ENCODE measurements around the gene NCLN. TPM values are rescaled to one million over a fixed set of nuclear protein-coding genes. Genes with fewer than 3 reads are reported as not detected.
"Not testable (repeated sequence)": the region's sequence is repeated elsewhere in the genome, so short reads cannot be mapped to it uniquely, and the experiment has no call there.

NCLN gene
- total and polyA plus RNA-seq, 3 experiments from 2014 or later: 47.4 to 96.0 (median 94.7) TPM

GRCh38 chr19:3151563-3152418 lies 33.9 kb upstream of the NCLN start:
- H3K27me3 Mint-ChIP-seq: no peaks in the 10 kb centered on the region
- H3K4me1 Mint-ChIP-seq: peaks cover 0 to 4% (median 0%) of the 10 kb centered on the region in 3 donors
- POLR2A ChIA-PET: no interaction called here
- no peak for DNase-seq
- no peaks in the 10 kb centered on the region for H3K9me3 ChIP-seq (ENCODE audit: low read length)
- H3K36me3 Mint-ChIP-seq: no peaks in the 10 kb centered on the region
- CTCF ChIA-PET: interaction anchor here (0.6 to 1.8 kb wide), 2 partner anchors 10 to 13 kb away, joined by 3 to 5 read pairs; no protein-coding TSS in a partner anchor
- no peaks in the 10 kb centered on the region for H3K36me3 ChIP-seq (ENCODE audit: insufficient read depth, low read length)
- no peaks in the 10 kb centered on the region for H3K27me3 ChIP-seq (ENCODE audit: insufficient read depth, low read length, poor library complexity, severe bottlenecking)
- no peaks in the 10 kb centered on the region for H3K9me3 Mint-ChIP-seq
- H3K4me3 Mint-ChIP-seq: no peak overlapping the region
- H3K27ac Mint-ChIP-seq: no peak overlapping the region
- H3K4me1 ChIP-seq (ENCODE audit: insufficient read depth, low read length): peaks cover 19% of the 10 kb centered on the region
- H3K4me3 ChIP-seq (ENCODE audit: low read length): no peak overlapping the region
- no peak overlapping the region for H3K27ac ChIP-seq (ENCODE audit: low read depth, low read length)

- Histone ChIP-seq H3K4me1 (ENCODE audit: insufficient read depth, low read length) (peaks cover 19% of the 10 kb centered on the region), H3K27me3 (ENCODE audit: insufficient read depth, low read length, poor library complexity, severe bottlenecking) (no peaks in the 10 kb centered on the region), H3K4me3 (ENCODE audit: low read length) (no peak overlapping the region), H3K27ac (ENCODE audit: low read depth, low read length) (no peak overlapping the region), H3K36me3 (ENCODE audit: insufficient read depth, low read length) (no peaks in the 10 kb centered on the region), H3K9me3 (ENCODE audit: low read length) (no peaks in the 10 kb centered on the region)
- no peaks in the 10 kb centered on the region for H3K9me3 Mint-ChIP-seq
- CTCF ChIA-PET: interaction anchor here (1.0 to 1.8 kb wide), 2 partner anchors 9 to 22 kb away, joined by 3 to 5 read pairs; no protein-coding TSS in a partner anchor
- no peak overlapping the region for H3K27ac Mint-ChIP-seq
- H3K4me3 Mint-ChIP-seq: no peak overlapping the region
- POLR2A ChIA-PET: no interaction called here
- peaks cover 0 to 4% (median 2%) of the 10 kb centered on the region in 3 donors for H3K4me1 Mint-ChIP-seq
- DNase-seq: no peak
- H3K36me3 Mint-ChIP-seq: no peaks in the 10 kb centered on the region
- H3K27me3 Mint-ChIP-seq: no peaks in the 10 kb centered on the region
Observed at GRCh38 chr19:3152419-3152780, 33.3 kb upstream of the NCLN start.

GRCh38 chr19:3153286-3154230 lies 32.2 kb upstream of the NCLN start:
- POLR2A ChIA-PET: no interaction called here
- Mint-ChIP-seq H3K27ac (no peak overlapping the region), H3K4me3 (no peak overlapping the region)

GRCh38 chr19:3154447-3154846 lies 31.3 kb upstream of the NCLN start:
- POLR2A ChIA-PET; H3K9me3 Mint-ChIP-seq; H3K27me3 Mint-ChIP-seq; H3K36me3 ChIP-seq (ENCODE audit: insufficient read depth, low read length); DNase-seq; H3K9me3 ChIP-seq (ENCODE audit: low read length); H3K27me3 ChIP-seq (ENCODE audit: insufficient read depth, low read length, poor library complexity, severe bottlenecking); H3K36me3 Mint-ChIP-seq; H3K4me1 Mint-ChIP-seq: not testable (repeated sequence)
- CTCF ChIA-PET: interaction anchor here (1.6 kb wide), 1 partner anchor 9 kb away, joined by 3 read pairs; no protein-coding TSS in a partner anchor
- H3K4me3 ChIP-seq (ENCODE audit: low read length): peak overlapping the region; percentile 52
- Mint-ChIP-seq H3K27ac (peak overlapping the region in 1 of 8 donors; percentile 89), H3K4me3 (peak overlapping the region in 4 of 7 donors; percentile 72 to 87 (median 80))
- H3K27ac ChIP-seq (ENCODE audit: low read depth, low read length): peak overlapping the region; percentile 64
- H3K4me1 ChIP-seq (ENCODE audit: insufficient read depth, low read length): peaks cover 19% of the 10 kb centered on the region

More at GRCh38 chr19:3153286-3154230, 32.2 kb upstream of the NCLN start:
- no peaks in the 10 kb centered on the region for H3K9me3 Mint-ChIP-seq
- no peaks in the 10 kb centered on the region for H3K36me3 Mint-ChIP-seq
- Histone ChIP-seq H3K36me3 (ENCODE audit: insufficient read depth, low read length) (no peaks in the 10 kb centered on the region), H3K4me1 (ENCODE audit: insufficient read depth, low read length) (peaks cover 19% of the 10 kb centered on the region), H3K4me3 (ENCODE audit: low read length) (no peak overlapping the region), H3K9me3 (ENCODE audit: low read length) (no peaks in the 10 kb centered on the region), H3K27ac (ENCODE audit: low read depth, low read length) (no peak overlapping the region), H3K27me3 (ENCODE audit: insufficient read depth, low read length, poor library complexity, severe bottlenecking) (no peaks in the 10 kb centered on the region)
- no peaks in the 10 kb centered on the region for H3K27me3 Mint-ChIP-seq
- CTCF ChIA-PET: interaction anchor here (1.0 to 1.8 kb wide), 2 partner anchors 8 to 23 kb away, joined by 3 to 5 read pairs; no protein-coding TSS in a partner anchor
- no peak for DNase-seq
- peaks cover 0 to 6% (median 4%) of the 10 kb centered on the region in 3 donors for H3K4me1 Mint-ChIP-seq

- POLR2A ChIA-PET: no interaction called here
Observed at GRCh38 chr19:3154957-3155736, 30.6 kb upstream of the NCLN start.

GRCh38 chr19:3157096-3157845 lies 28.5 kb upstream of the NCLN start:
- Histone ChIP-seq H3K4me3 (ENCODE audit: low read length) (no peak overlapping the region), H3K4me1 (ENCODE audit: insufficient read depth, low read length) (peaks cover 19% of the 10 kb centered on the region), H3K36me3 (ENCODE audit: insufficient read depth, low read length) (no peaks in the 10 kb centered on the region), H3K27me3 (ENCODE audit: insufficient read depth, low read length, poor library complexity, severe bottlenecking) (no peaks in the 10 kb centered on the region), H3K27ac (ENCODE audit: low read depth, low read length) (no peak overlapping the region), H3K9me3 (ENCODE audit: low read length) (no peaks in the 10 kb centered on the region)
- H3K27me3 Mint-ChIP-seq: no peaks in the 10 kb centered on the region
- H3K36me3 Mint-ChIP-seq: no peaks in the 10 kb centered on the region
- peaks cover 0 to 2% (median 0%) of the 10 kb centered on the region in 5 donors for H3K9me3 Mint-ChIP-seq
- ChIA-PET POLR2A (no interaction called here), CTCF (interaction anchor here (1.1 kb wide), 1 partner anchor 11 kb away, joined by 3 read pairs; no protein-coding TSS in a partner anchor)
- no peak for DNase-seq
- H3K4me3 Mint-ChIP-seq: peak overlapping the region in 1 of 7 donors; percentile 27
- peak overlapping the region in 6 of 8 donors; percentile 45 to 93 (median 77) for H3K27ac Mint-ChIP-seq
- H3K4me1 Mint-ChIP-seq: peaks cover 3 to 6% (median 3%) of the 10 kb centered on the region in 3 donors

More at GRCh38 chr19:3154957-3155736, 30.6 kb upstream of the NCLN start:
- Histone ChIP-seq H3K27ac (ENCODE audit: low read depth, low read length) (peak overlapping the region; percentile 64), H3K36me3 (ENCODE audit: insufficient read depth, low read length) (no peaks in the 10 kb centered on the region), H3K4me3 (ENCODE audit: low read length) (peak overlapping the region; percentile 52), H3K4me1 (ENCODE audit: insufficient read depth, low read length) (peaks cover 19% of the 10 kb centered on the region), H3K27me3 (ENCODE audit: insufficient read depth, low read length, poor library complexity, severe bottlenecking) (no peaks in the 10 kb centered on the region), H3K9me3 (ENCODE audit: low read length) (no peaks in the 10 kb centered on the region)
- Mint-ChIP-seq H3K4me1 (peaks cover 0 to 6% (median 3%) of the 10 kb centered on the region in 3 donors), H3K9me3 (peaks cover 0 to under 1% (median 0%) of the 10 kb centered on the region in 5 donors), H3K27me3 (no peaks in the 10 kb centered on the region), H3K27ac (peak overlapping the region in 3 of 8 donors; percentile 51 to 89 (median 68)), H3K36me3 (no peaks in the 10 kb centered on the region), H3K4me3 (peak overlapping the region in 5 of 7 donors; percentile 72 to 87 (median 80))
- peak; percentile 58 to 85 (median 70) for DNase-seq
- CTCF ChIA-PET: interaction anchor here (1.6 kb wide), 1 partner anchor 9 kb away, joined by 3 read pairs; no protein-coding TSS in a partner anchor

Data from CD8-positive, alpha-beta memory T cell (primary cell).